HG02885 (cell line): ENCODE measurements around the gene RASAL2.

Experiments used
- ATAC-seq: cut with Tn5 transposase; IDR thresholded peaks from one replicate; pipeline ENCODE4 v1.9.1; 2021; ENCODE audit warnings: mild to moderate bottlenecking; ENCODE audit not compliant: unreplicated experiment, poor library complexity

RASAL2 gene

GRCh38 chr1:178411756-178412399 is 318.0 kb downstream of the RASAL2 start:
- ATAC-seq: peak; percentile 68

GRCh38 chr1:178412400-178412770 is 318.5 kb downstream of the RASAL2 start:
- ATAC-seq: peak; percentile 89

GRCh38 chr1:178417858-178418257 is 324.0 kb downstream of the RASAL2 start:
- ATAC-seq: no peak

GRCh38 chr1:178418284-178418955 is 324.5 kb downstream of the RASAL2 start:
- peak; percentile 92 for ATAC-seq

- ATAC-seq: peak; percentile 35
These were observed 340.5 kb downstream of the RASAL2 start for GRCh38 chr1:178434360-178434759.

- ATAC-seq: no peak
These were observed 341.1 kb downstream of the RASAL2 start for GRCh38 chr1:178434899-178435435.

GRCh38 chr1:178436899-178437298 is 343.0 kb downstream of the RASAL2 start:
- no peak for ATAC-seq

GRCh38 chr1:178438432-178438831 is 344.5 kb downstream of the RASAL2 start:
- ATAC-seq: no peak

GRCh38 chr1:178442925-178443324 is 349.0 kb downstream of the RASAL2 start:
- ATAC-seq: no peak

GRCh38 chr1:178450871-178451270 is 357.0 kb downstream of the RASAL2 start:
- no peak for ATAC-seq

GRCh38 chr1:178451529-178451928 is 357.6 kb downstream of the RASAL2 start:
- no peak for ATAC-seq

- ATAC-seq: no peak
These were observed 358.1 kb downstream of the RASAL2 start for GRCh38 chr1:178452013-178452412.

GRCh38 chr1:178456472-178456871 is 362.6 kb downstream of the RASAL2 start:
- ATAC-seq: no peak

- ATAC-seq: no peak
These were observed 363.7 kb downstream of the RASAL2 start for GRCh38 chr1:178457651-178458050.

GRCh38 chr1:178458203-178458602 is 364.3 kb downstream of the RASAL2 start:
- no peak for ATAC-seq

GRCh38 chr1:178461104-178461503 is 367.2 kb downstream of the RASAL2 start:
- no peak for ATAC-seq

GRCh38 chr1:178461701-178462100 is 367.8 kb downstream of the RASAL2 start:
- ATAC-seq: no peak

- no peak for ATAC-seq
These were observed 370.2 kb downstream of the RASAL2 start for GRCh38 chr1:178464141-178464540.

- no peak for ATAC-seq
These were observed 370.7 kb downstream of the RASAL2 start for GRCh38 chr1:178464566-178464965.

- no peak for ATAC-seq
These were observed 371.1 kb downstream of the RASAL2 start for GRCh38 chr1:178465011-178465410.

GRCh38 chr1:178467837-178468236 is 373.9 kb downstream of the RASAL2 start:
- no peak for ATAC-seq
